Measurements from ENCODE around the gene SLC2A4RG.

Gene SLC2A4RG

GRCh38 chr20:63767886-63768285 is 28.3 kb downstream of the SLC2A4RG start:
- no peak for DNase-seq (ENCODE audit: low spot score)
- TF ChIP-seq CTCF (IDR thresholded peaks at IDR 0.05; ENCODE audit: poor library complexity, severe bottlenecking) = no peak
- Histone ChIP-seq H3K4me1 (ENCODE audit: insufficient read depth, poor library complexity, severe bottlenecking) (no peaks in the 10 kb centered on the region), H3K9me3 (ENCODE audit: severe bottlenecking) (no peaks in the 10 kb centered on the region), H3K27me3 (ENCODE audit: insufficient read depth, poor library complexity, severe bottlenecking) (no peaks in the 10 kb centered on the region), H3K27ac (ENCODE audit: poor library complexity, severe bottlenecking) (no peak overlapping the region), H3K4me3 (ENCODE audit: severe bottlenecking) (no peak overlapping the region), H3K36me3 (ENCODE audit: low read depth) (no peaks in the 10 kb centered on the region)
- peak; percentile 23; the same call in 2 of the 3 replicates for ATAC-seq (ENCODE audit: low read depth)

- Histone ChIP-seq H3K4me3 (ENCODE audit: severe bottlenecking) (no peak overlapping the region), H3K27ac (ENCODE audit: poor library complexity, severe bottlenecking) (no peak overlapping the region), H3K4me1 (ENCODE audit: insufficient read depth, poor library complexity, severe bottlenecking) (no peaks in the 10 kb centered on the region), H3K36me3 (ENCODE audit: low read depth) (no peaks in the 10 kb centered on the region), H3K27me3 (ENCODE audit: insufficient read depth, poor library complexity, severe bottlenecking) (no peaks in the 10 kb centered on the region), H3K9me3 (ENCODE audit: severe bottlenecking) (no peaks in the 10 kb centered on the region)
- TF ChIP-seq CTCF (IDR thresholded peaks at IDR 0.05; ENCODE audit: poor library complexity, severe bottlenecking) = no peak
- DNase-seq (ENCODE audit: low spot score) = no peak
- no peak for ATAC-seq (ENCODE audit: low read depth)
Observed at GRCh38 chr20:63768591-63769515, 29.3 kb downstream of the SLC2A4RG start.

- ATAC-seq (ENCODE audit: low read depth) (no peak), DNase-seq (ENCODE audit: low spot score) (no peak)
- Histone ChIP-seq H3K4me1 (ENCODE audit: insufficient read depth, poor library complexity, severe bottlenecking) (no peaks in the 10 kb centered on the region), H3K9me3 (ENCODE audit: severe bottlenecking) (no peaks in the 10 kb centered on the region), H3K4me3 (ENCODE audit: severe bottlenecking) (no peak overlapping the region), H3K36me3 (ENCODE audit: low read depth) (no peaks in the 10 kb centered on the region), H3K27me3 (ENCODE audit: insufficient read depth, poor library complexity, severe bottlenecking) (peaks cover 10% of the 10 kb centered on the region), H3K27ac (ENCODE audit: poor library complexity, severe bottlenecking) (no peak overlapping the region)
- TF ChIP-seq CTCF (IDR thresholded peaks at IDR 0.05; ENCODE audit: poor library complexity, severe bottlenecking) = no peak
Observed at GRCh38 chr20:63769891-63770474, 30.4 kb downstream of the SLC2A4RG start.

GRCh38 chr20:63771046-63771707 is 31.6 kb downstream of the SLC2A4RG start:
- no peaks in the 10 kb centered on the region for H3K36me3 ChIP-seq (ENCODE audit: low read depth)
- DNase-seq (ENCODE audit: low spot score) (no peak), ATAC-seq (ENCODE audit: low read depth) (no peak)
- H3K27ac ChIP-seq (ENCODE audit: poor library complexity, severe bottlenecking) = no peak overlapping the region
- no peak for TF ChIP-seq CTCF (IDR thresholded peaks at IDR 0.05; ENCODE audit: poor library complexity, severe bottlenecking)
- H3K27me3 ChIP-seq (ENCODE audit: insufficient read depth, poor library complexity, severe bottlenecking) = peaks cover 17% of the 10 kb centered on the region
- no peaks in the 10 kb centered on the region for H3K9me3 ChIP-seq (ENCODE audit: severe bottlenecking)
- H3K4me3 ChIP-seq (ENCODE audit: severe bottlenecking) = no peak overlapping the region
- H3K4me1 ChIP-seq (ENCODE audit: insufficient read depth, poor library complexity, severe bottlenecking) = no peaks in the 10 kb centered on the region

Data from RWPE2 (cell line).